ENCODE data around the gene PISD.

DNA sequence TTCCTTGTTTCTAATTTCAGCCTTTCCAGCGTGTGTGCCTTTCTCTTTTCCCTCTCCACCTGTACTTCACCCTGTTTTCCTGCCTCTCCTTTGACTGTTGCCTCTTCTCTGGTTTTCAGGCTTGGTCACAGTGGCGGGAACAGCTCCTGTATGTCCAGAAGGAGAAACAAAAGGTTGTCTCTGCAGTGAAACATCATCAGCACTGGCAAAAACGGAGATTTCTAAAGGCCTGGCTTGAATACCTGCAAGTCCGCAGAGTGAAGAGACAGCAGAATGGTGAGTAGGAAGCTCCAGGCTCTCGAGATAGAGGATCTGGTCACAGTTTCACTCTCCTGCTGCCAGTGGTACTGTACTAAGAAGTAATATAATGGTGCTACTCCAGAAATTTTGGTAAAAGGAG lies 89.1 kb downstream of the PISD start:
- TF ChIP-seq CTCF (IDR thresholded peaks at IDR 0.05) (no peak), POLR2A (IDR thresholded peaks at IDR 0.05) (no peak)

Measured in Peyer's patch (tissue), 4 donors.